Rectal smooth muscle tissue (tissue), 1 donor: ENCODE measurements around the gene PCDHGA3.
A peak's percentile ranks its signal among the peaks of the same experiment; 100 is the strongest.
"Not testable (repeated sequence)": the region's sequence is repeated elsewhere in the genome, so short reads cannot be mapped to it uniquely, and the experiment has no call there.

Source experiments
- H3K27ac ChIP-seq: one replicate; pipeline ENCODE4 v1.7.0; 2013; ENCODE audit warnings: low read depth, low read length, inconsistent platforms
- H3K27me3 ChIP-seq: one replicate; pipeline ENCODE4 v1.7.0; 2013; ENCODE audit warnings: low read length; ENCODE audit not compliant: control insufficient read depth, insufficient read depth
- H3K36me3 ChIP-seq: one replicate; pipeline ENCODE4 v1.7.0; 2013; ENCODE audit warnings: low read length; ENCODE audit not compliant: control insufficient read depth, insufficient read depth
- H3K4me1 ChIP-seq: one replicate; pipeline ENCODE4 v1.7.0; 2013; ENCODE audit warnings: low read length; ENCODE audit not compliant: control insufficient read depth, insufficient read depth
- H3K4me3 ChIP-seq: one replicate; pipeline ENCODE4 v1.7.0; 2013; ENCODE audit warnings: low read length
- H3K9ac ChIP-seq: one replicate; pipeline ENCODE4 v1.7.0; 2013; ENCODE audit warnings: low read length

PCDHGA3 gene

DNA sequence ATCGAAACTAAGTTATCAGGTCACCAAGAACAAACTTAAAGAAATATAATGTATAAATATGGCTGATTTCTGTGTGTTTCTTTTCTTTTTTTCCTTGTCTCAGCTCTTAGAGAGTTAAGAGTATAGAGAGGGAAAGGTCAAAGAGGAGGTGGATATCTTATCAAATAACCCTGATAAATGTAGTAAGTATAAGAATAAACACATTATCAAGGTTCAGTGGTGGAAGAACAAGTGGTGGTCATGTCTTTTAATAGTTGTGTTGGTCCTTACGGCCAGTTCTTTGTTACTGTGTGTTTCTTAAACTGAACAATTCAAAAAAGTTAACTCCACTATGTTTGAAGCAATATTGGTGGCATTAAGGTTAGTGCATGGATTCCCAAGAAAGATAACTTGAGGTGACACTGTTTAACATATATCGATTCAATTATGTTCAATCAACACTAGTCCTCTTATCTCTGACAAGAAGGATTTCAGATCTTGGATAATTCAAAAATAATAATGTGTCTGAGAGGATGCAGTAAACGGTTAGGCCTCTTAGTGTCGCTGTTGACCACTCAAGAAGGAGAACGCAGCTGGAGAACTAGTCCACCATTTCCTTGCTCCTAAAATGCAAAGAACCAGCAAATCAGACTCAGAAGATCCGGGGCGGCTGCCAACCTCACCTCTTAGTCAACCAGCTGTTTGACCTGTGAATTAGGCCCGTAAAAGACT is at the start of gene PCDHGA3:
Gene PCDHGA3, plus strand, starts transcription at position 588 of the 711 bp plus-strand sequence. CDS start 205 bp downstream, outside the sequence.
- H3K27ac ChIP-seq: no peak within 1 kb of the TSS
- H3K4me1 ChIP-seq: no peaks in the 10 kb centered on the region
- H3K4me3 ChIP-seq: no peak within 1 kb of the TSS
- no peaks in the 10 kb centered on the region for H3K27me3 ChIP-seq
- H3K36me3 ChIP-seq: no peaks in the 10 kb centered on the region
- H3K9ac ChIP-seq: no peak within 1 kb of the TSS

DNA sequence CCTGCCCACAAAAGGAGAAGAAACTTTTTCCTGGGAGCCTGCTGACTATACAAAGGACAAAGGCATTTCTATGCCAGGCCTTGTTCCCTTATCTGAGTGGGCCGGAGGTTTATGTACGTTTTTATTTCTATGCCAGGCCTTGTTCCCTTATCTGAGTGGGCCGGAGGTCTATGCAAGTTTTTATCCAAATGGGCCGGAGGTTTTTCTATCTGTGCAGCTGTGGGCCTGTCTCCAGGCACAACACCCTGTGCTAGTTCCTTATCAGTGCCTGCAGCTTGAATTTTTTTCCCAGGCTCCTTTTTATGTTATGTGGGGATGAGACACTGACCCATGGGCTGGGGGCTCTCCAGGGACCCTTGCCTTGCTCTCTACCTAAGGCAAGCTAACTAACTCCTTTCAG is 45.3 kb upstream of the PCDHGA3 start:
- Histone ChIP-seq H3K36me3 (peaks cover under 1% of the 10 kb centered on the region), H3K4me3 (no peak overlapping the region), H3K27ac (no peak overlapping the region), H3K27me3 (no peaks in the 10 kb centered on the region), H3K4me1 (no peaks in the 10 kb centered on the region), H3K9ac (no peak overlapping the region)

DNA sequence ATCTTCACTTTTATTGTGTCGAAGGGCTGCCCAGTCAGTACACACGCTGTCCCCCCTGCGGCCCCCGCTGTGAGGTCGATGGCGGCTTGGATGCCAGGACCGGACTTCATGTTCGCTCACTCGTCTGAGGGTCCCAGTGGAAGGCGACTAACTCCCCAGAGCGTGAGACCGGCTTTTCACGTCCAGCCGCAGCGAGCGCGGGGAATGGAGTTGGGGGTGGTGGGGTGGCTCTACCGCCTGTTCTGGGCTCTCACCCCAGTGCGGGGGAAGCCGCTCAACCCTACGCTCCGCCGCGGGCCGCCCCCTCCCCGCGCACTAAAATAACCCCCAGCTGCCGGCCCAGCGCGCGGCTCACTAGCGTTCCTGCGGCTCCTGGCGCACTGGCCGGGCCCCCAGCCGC is 39.9 kb upstream of the PCDHGA3 start, which contains the start of gene SLC25A2:
Gene SLC25A2, minus strand, starts transcription at position 294 of the 400 bp plus-strand sequence. Its CDS starts 184 bp downstream, at position 110.
- Histone ChIP-seq H3K27ac (no peak within 1 kb of the TSS), H3K9ac (no peak within 1 kb of the TSS), H3K4me3 (peak within 1 kb of the TSS; percentile 1), H3K4me1 (no peaks in the 10 kb centered on the region), H3K27me3 (no peaks in the 10 kb centered on the region), H3K36me3 (peaks cover 2% of the 10 kb centered on the region)

DNA sequence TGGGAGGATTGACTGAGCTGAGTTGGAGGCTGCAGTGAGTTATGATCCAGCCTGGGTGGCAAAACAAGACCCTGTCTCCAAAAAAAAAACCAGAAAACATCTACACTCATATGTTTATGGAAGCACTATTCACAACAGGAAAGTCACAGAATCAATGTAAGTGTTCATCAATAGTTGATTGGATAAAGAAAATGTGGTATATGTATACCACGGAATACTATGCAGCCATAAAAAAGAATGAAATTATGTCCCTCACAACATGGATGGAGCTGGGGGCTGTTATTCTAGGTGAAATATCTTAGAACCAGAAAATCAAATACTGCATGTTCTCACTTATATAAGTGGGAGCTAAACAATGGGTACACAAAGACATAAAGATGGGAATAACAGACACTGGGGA is 37.0 kb upstream of the PCDHGA3 start:
- no peak overlapping the region for H3K9ac ChIP-seq
- no peaks in the 10 kb centered on the region for H3K4me1 ChIP-seq
- H3K36me3 ChIP-seq: peaks cover 2% of the 10 kb centered on the region
- H3K4me3 ChIP-seq: no peak overlapping the region
- H3K27ac ChIP-seq: no peak overlapping the region
- no peaks in the 10 kb centered on the region for H3K27me3 ChIP-seq

DNA sequence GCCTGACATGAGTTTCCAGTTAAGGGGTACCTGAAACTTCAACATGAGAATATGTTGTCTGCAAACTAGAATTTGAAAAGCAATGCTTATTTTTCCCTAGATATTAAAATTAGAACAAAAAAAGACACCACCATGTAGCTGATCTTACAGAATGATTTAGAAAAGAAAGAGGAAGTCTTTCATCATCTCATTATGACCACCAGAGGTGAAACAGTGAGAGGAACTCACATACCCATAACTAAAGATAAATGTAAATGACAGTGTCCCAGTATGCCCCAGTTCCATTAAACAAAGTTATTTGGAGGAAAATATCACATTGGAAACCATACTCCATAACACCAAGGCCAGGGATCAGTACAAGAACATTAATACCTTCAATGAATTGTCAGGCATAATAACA is 29.9 kb upstream of the PCDHGA3 start:
- no peaks in the 10 kb centered on the region for H3K4me1 ChIP-seq
- H3K9ac ChIP-seq: no peak overlapping the region
- H3K27me3 ChIP-seq: no peaks in the 10 kb centered on the region
- H3K27ac ChIP-seq: no peak overlapping the region
- peaks cover 7% of the 10 kb centered on the region for H3K36me3 ChIP-seq
- no peak overlapping the region for H3K4me3 ChIP-seq

DNA sequence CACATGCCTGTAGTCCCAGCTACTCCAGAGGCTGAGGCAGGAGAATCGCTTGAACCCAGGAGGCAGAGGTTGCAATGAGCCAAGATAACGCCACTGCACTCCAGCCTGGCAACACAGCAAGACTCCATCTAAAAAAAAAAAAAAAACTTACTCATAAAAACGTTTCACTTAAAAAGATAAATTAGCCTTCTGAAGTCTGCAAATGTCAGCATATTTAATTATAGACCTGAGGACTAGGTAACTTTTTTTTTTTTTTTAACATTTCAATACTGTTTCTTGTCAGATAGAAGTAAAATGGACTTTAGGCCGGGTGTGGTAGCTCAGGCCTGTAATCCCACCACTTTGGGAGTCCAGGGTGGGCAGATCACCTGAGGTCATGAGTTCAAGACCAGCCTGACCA is 26.7 kb upstream of the PCDHGA3 start:
- H3K27ac ChIP-seq, H3K4me1 ChIP-seq, H3K9ac ChIP-seq, H3K4me3 ChIP-seq, H3K27me3 ChIP-seq: not testable (repeated sequence)
- H3K36me3 ChIP-seq: peaks cover 17% of the 10 kb centered on the region

DNA sequence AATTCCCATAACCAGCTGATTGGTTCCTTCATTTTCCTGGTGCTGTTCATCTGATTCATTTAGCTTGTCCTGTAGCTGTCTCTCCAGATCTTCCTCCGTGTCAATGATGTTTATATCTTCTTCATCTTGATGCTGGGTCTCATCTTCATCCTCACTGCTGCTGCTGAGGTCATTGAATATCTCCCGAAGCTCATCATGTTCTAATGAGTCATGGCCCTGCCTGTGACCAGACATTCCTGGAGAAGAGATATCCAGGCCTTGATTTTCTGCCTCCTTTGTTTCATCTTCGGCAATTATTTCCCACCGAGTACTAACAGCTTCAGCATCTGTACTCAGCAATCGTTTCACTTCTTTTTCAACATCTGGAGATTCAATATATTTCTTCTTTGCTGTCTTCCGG is 24.4 kb upstream of the PCDHGA3 start:
- H3K27me3 ChIP-seq: no peaks in the 10 kb centered on the region
- H3K36me3 ChIP-seq: peaks cover 17% of the 10 kb centered on the region
- no peak overlapping the region for H3K9ac ChIP-seq
- H3K4me1 ChIP-seq: peaks cover 3% of the 10 kb centered on the region
- peak overlapping the region; percentile 9 for H3K4me3 ChIP-seq
- no peak overlapping the region for H3K27ac ChIP-seq

DNA sequence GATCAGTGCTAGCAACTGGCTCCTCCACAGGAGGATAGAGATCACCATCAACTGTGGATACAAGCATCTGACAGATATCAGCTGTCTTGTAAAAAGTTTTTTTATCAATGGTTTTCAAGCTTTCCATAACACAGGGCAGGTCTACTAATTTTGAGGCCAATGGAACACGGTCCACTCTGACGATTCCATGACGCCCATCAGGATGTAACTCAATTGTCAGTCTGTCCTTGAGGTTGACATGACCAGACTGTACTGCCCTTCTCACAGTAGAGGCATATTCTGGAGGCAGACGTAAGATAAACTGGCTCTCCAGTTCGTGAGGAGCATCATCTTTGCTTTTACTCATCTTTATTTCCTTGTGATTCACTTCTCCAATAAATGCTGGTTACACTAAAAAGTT is 23.9 kb upstream of the PCDHGA3 start:
- Histone ChIP-seq H3K36me3 (peaks cover 17% of the 10 kb centered on the region), H3K4me3 (peak overlapping the region; percentile 90), H3K27me3 (no peaks in the 10 kb centered on the region)

DNA sequence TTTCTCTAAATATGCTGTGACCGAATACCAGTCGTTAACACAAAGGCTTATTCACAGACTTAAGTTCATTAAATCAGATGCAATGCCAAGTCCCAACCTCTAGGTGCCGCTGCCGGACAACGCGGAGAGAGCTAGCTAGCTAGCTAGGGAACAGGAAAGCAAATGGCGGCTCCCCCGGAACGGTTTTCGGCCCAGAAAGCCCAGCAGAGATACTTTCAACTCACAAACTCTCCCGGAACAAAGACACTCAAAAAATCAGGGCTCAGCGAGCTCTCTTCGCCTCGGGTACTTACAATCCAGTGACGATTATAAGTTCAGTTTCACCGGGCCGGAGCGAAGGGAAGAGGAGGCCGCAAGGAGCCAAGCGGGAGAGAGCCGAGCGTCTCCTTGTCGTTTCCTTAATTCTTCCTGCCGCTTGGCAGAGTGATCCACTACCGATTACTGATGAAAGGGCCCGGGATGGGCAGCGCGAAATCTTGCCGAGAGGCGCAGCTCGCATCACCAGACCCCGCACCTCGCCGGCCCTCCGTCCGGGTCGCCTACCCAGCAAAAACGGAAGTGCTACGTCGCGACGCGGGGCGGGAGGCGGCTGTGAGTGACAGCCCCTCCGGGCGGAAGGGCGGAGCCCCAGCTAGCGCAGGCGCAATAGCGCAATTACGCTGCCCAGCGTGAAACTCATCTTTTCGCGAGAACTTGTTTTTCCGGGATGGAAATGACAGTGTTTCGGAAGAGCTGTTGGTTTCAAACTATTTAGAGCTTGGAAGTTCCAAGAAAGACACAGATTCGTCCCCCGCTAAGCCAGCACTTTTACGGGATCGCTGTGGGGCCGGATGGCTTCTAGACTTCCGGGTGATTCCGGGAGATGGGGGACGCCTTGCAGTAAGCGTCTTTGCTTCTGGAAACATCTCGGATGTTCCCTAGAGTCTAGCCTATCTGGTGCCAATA is 23.1 kb upstream of the PCDHGA3 start, which contains the start of gene TAF7:
Gene TAF7, minus strand, starts transcription at position 560 of the 945 bp plus-strand sequence. CDS start 740 bp downstream, outside the sequence.
- peak within 1 kb of the TSS; percentile 43 for H3K9ac ChIP-seq
- H3K4me3 ChIP-seq: peak within 1 kb of the TSS; percentile 90
- H3K4me1 ChIP-seq: peaks cover 3% of the 10 kb centered on the region
- peaks cover 17% of the 10 kb centered on the region for H3K36me3 ChIP-seq
- peak within 1 kb of the TSS; percentile 84 for H3K27ac ChIP-seq
- no peaks in the 10 kb centered on the region for H3K27me3 ChIP-seq

More for the DNA sequence above, 23.9 kb upstream of the PCDHGA3 start:
- Histone ChIP-seq H3K4me1 (peaks cover 3% of the 10 kb centered on the region), H3K27ac (no peak overlapping the region), H3K9ac (no peak overlapping the region)

GRCh38 chr5:141322261-141322660 is 21.4 kb upstream of the PCDHGA3 start:
- no peak overlapping the region for H3K27ac ChIP-seq
- no peak overlapping the region for H3K4me3 ChIP-seq
- H3K36me3 ChIP-seq: peaks cover 14% of the 10 kb centered on the region

GRCh38 chr5:141326088-141326854 is 17.4 kb upstream of the PCDHGA3 start:
- H3K9ac ChIP-seq: peak overlapping the region; percentile 53
- H3K36me3 ChIP-seq: no peaks in the 10 kb centered on the region
- H3K4me3 ChIP-seq: peak overlapping the region; percentile 73
- H3K27ac ChIP-seq: peak overlapping the region; percentile 59
- H3K4me1 ChIP-seq: no peaks in the 10 kb centered on the region
- H3K27me3 ChIP-seq: no peaks in the 10 kb centered on the region

More at GRCh38 chr5:141322261-141322660, 21.4 kb upstream of the PCDHGA3 start:
- Histone ChIP-seq H3K4me1 (peaks cover 3% of the 10 kb centered on the region), H3K27me3 (no peaks in the 10 kb centered on the region), H3K9ac (no peak overlapping the region)

DNA sequence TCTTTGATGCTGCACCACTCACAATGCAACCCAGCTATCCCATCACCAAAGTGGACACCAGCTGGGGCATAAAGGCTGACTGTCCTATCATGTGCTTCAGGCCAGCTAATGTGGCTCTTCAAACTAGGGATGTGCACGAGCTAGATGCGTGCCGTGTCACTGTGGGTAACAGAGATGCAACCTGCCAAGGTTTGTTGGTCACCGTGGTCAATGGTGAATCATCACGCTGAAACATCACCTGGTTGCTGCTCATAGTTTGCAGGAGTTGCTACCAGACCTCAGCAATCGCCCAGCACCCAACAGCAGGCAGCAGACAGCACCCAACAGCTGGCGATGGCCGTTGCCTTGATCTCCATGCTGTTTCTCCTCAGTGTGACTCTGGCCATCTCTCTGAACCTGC is 15.4 kb upstream of the PCDHGA3 start:
- Histone ChIP-seq H3K4me3 (no peak overlapping the region), H3K36me3 (no peaks in the 10 kb centered on the region), H3K27ac (no peak overlapping the region)

More for the DNA sequence above, 15.4 kb upstream of the PCDHGA3 start:
- Histone ChIP-seq H3K27me3 (no peaks in the 10 kb centered on the region), H3K9ac (no peak overlapping the region), H3K4me1 (no peaks in the 10 kb centered on the region)
